GM03348 (cell line): ENCODE measurements around the gene HOXA9.

Experiments
- DNase-seq: peaks from one replicate; pipeline ENCODE4 v3.0.0; 2012; ENCODE audit warnings: low spot score

Gene HOXA9

GRCh38 chr7:27142580-27143022, 22.7 kb downstream of the HOXA9 start:
- DNase-seq: no peak

GRCh38 chr7:27141923-27142579, 23.3 kb downstream of the HOXA9 start:
- no peak for DNase-seq

- no peak for DNase-seq
Measured at GRCh38 chr7:27141137-27141922, 24.0 kb downstream of the HOXA9 start.

- no peak for DNase-seq
Measured at GRCh38 chr7:27140126-27140857, 25.0 kb downstream of the HOXA9 start.

GRCh38 chr7:27139334-27140125, 25.8 kb downstream of the HOXA9 start:
- no peak for DNase-seq

- DNase-seq: no peak
Measured at GRCh38 chr7:27138985-27139333, 26.4 kb downstream of the HOXA9 start.

- DNase-seq: no peak
Measured at GRCh38 chr7:27138472-27138871, 26.9 kb downstream of the HOXA9 start.

GRCh38 chr7:27137640-27138315, 27.6 kb downstream of the HOXA9 start:
- DNase-seq: no peak

- peak; percentile 83 for DNase-seq
Measured at GRCh38 chr7:27134392-27134791, 30.9 kb downstream of the HOXA9 start.

- DNase-seq: no peak
Measured at GRCh38 chr7:27133409-27134231, 31.7 kb downstream of the HOXA9 start.

DNA sequence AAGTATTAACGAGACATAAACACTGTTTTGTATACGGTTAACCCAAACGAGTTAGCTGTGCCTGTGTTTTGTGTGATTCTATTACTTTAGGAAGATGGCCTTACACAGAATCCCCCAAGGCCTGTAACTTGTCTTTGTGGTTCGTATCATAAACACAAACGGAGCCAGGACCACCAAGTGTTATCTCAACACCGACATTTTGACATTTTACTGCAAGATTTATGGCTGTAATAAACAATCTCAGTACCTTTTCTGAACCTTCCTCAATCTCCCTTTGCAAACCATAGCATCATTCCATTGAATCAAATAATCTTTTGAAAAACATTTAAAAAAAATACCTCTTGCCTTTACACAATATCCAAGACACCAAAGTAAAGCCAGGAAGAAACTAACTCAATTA, 32.4 kb downstream of the HOXA9 start:
- DNase-seq: no peak

- DNase-seq: no peak
Measured at GRCh38 chr7:27132214-27132613, 33.1 kb downstream of the HOXA9 start.

- DNase-seq: no peak
Measured at GRCh38 chr7:27131390-27131819, 33.9 kb downstream of the HOXA9 start.

GRCh38 chr7:27130540-27131389, 34.6 kb downstream of the HOXA9 start, which contains the start of gene HOXA4:
Gene HOXA4, minus strand, starts transcription at chr7:27130757. Its CDS starts 24 bp downstream, at chr7:27130733.
- peak; percentile 98 for DNase-seq

- peak; percentile 79 for DNase-seq
Measured at GRCh38 chr7:27129729-27130539, 35.4 kb downstream of the HOXA9 start.

DNA sequence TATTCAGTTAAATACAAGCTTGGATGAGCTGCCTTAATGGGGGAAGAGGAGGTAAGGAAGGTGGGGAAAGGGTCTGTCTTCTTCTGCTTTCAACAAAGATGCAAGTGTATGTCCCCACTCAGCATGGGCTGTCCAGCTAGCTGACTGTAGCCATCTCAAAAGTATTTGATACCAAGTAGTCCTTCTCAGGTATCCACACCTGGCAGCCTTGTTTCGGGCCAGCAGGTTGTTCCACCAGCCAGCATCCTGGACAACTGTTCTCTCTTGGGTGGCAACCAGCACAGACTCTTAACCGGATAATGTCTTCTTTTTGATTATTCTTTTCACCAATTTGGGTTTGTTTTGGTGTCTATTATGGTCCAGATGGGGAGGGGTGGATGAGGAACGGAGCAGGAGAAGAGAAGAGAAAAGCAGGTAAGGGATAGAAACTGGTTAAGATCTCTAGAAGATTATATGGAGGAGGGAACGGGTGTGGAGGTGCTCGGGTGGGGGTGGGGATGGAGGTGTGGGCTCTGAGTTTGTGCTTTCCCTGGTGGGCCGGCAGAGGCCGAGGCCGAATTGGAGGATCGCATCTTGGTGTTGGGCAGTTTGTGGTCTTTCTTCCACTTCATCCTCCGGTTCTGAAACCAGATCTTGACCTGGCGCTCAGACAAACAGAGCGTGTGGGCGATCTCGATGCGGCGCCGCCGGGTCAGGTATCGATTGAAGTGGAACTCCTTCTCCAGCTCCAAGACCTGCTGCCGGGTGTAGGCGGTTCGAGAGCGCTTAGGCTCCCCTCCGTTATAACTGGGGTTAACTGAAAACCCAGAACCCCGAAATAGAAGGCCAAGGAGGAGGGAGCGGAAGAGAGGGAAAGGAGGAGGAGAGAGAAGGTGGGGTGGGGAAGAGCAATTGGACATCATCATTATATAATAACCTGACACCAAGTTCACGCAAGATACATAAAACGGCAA, 36.3 kb downstream of the HOXA9 start:
- no peak for DNase-seq

GRCh38 chr7:27128034-27128433, 37.3 kb downstream of the HOXA9 start:
- no peak for DNase-seq
